ENCODE measurements around the gene SATB2.

Gene SATB2

DNA sequence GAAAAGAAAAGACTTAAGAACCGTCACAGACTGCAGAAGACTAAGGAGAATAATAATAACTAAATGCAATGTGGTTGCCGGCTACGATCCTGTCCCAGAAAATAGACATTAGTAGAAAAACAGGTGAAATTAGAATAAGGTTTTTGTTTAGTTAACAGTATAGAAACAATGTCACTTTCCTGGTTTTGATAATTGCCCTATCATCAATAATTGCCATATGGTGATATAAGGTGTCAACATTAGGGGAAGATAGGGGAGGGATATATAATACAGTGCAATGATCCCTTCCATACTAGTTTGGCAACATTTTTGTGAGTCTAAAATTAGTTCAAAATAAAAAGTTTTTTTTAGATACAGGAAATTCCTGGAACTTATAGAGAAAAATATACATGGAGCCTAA, 144.8 kb downstream of the SATB2 start:
- TF ChIP-seq, protein P1, sequence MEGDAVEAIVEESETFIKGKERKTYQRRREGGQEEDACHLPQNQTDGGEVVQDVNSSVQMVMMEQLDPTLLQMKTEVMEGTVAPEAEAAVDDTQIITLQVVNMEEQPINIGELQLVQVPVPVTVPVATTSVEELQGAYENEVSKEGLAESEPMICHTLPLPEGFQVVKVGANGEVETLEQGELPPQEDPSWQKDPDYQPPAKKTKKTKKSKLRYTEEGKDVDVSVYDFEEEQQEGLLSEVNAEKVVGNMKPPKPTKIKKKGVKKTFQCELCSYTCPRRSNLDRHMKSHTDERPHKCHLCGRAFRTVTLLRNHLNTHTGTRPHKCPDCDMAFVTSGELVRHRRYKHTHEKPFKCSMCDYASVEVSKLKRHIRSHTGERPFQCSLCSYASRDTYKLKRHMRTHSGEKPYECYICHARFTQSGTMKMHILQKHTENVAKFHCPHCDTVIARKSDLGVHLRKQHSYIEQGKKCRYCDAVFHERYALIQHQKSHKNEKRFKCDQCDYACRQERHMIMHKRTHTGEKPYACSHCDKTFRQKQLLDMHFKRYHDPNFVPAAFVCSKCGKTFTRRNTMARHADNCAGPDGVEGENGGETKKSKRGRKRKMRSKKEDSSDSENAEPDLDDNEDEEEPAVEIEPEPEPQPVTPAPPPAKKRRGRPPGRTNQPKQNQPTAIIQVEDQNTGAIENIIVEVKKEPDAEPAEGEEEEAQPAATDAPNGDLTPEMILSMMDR (IDR thresholded peaks at IDR 0.05; ENCODE audit: control insufficient read depth, extremely low read depth, insufficient read depth): no peak
- DNase-seq (ENCODE audit: low read depth): no peak
- no peak overlapping the region for H3K4me3 ChIP-seq (ENCODE audit: low read depth, low read length)

DNA sequence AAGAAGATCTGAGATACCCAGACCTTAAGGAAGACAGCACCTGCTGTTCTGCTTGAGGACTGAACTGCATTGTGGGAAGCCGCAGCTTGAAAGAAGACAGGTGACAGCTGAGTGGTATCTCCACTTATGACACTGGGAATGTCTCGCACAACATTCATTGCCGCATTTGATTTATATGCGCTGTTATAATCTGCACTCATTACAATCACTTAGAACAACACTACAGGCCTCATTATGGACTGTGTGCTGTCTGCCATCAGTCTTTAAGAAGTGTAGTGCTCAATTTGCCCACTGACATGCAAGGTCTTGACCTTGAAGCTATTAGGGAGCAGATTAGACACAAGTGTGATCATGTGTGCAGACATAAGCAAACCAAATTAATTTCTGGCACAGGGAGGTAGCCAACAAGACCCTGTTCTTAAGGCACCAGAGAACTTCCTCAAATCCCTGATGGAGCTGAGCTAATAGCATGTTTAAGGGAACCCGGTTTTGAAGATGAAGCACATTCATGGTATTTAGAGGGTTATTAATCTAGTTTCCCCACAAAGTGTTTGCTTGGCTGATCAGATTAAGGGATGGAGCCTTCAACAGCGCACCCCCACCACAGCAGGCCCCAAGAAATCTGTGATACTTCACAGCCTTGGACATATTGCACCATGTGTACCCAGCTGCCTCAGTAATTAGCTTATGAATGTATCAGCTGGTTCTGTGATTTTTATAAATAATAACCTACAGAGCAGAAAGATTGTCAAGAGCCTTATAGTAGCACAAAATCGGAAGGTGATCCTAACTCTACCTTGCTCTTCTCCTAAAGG, 146.8 kb downstream of the SATB2 start:
- TF ChIP-seq, protein P1 (IDR thresholded peaks at IDR 0.05; ENCODE audit: control insufficient read depth, extremely low read depth, insufficient read depth): no peak
- DNase-seq (ENCODE audit: low read depth): no peak
- no peak overlapping the region for H3K4me3 ChIP-seq (ENCODE audit: low read depth, low read length)

DNA sequence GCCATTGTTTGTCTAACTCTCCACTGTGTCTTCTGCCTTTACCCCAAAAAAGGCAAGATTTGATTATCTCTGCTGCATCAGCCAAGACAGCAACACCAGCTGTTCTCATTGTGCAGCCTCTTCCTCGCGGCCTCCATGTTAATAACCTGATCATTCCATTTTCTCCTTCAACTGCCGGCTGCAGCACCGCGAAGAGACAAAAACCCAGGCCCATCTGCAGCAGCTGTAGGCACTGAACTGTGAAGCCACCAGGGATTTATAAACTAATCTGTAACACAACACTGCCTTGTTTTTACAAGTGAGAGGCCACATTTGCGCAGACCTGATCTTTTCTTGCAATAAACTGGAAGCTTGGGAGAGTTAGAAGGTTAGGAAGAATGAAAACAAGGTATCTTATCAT, 147.8 kb downstream of the SATB2 start:
- TF ChIP-seq, protein P1 (IDR thresholded peaks at IDR 0.05; ENCODE audit: control insufficient read depth, extremely low read depth, insufficient read depth): no peak
- no peak for DNase-seq (ENCODE audit: low read depth)
- H3K4me3 ChIP-seq (ENCODE audit: low read depth, low read length): no peak overlapping the region

DNA sequence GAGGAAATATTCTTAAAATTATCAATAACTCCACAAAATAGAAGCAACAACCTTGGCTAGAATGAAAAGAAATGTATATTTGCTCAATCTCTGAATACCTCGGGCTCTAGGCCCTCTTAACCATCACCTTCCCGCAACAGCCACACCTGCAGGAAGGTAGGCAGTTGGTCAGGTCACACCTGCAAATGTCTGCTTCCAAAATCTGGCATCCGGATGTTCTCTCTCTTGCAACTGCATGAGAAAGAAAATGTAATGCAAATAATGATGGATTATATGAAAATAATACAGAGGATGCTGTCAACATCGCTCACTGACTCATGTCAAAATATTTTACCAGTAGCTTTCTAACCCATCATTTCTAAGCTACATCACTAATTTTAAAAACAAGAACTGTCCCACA, 148.3 kb downstream of the SATB2 start:
- TF ChIP-seq, protein P1 (IDR thresholded peaks at IDR 0.05; ENCODE audit: control insufficient read depth, extremely low read depth, insufficient read depth): no peak
- DNase-seq (ENCODE audit: low read depth): no peak
- H3K4me3 ChIP-seq (ENCODE audit: low read depth, low read length): no peak overlapping the region

DNA sequence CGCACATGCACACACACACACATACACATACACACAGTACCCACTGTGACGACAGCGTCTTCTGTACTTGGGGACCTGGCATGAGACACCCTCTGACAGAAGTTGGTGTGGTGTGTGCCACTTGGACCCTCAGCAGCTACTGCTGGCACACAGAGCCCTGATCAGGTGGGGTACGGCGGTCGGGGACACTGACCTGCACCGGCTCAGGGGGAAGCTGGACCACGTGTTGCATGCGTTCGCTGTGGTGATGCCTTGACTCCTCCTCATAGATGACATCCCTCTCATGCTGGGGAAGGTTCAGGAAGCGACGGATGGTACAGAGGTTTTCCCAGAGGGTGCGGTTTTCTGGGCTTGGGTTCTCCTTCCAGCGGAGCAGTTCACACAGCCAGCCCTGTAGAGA, 149.2 kb downstream of the SATB2 start:
- H3K4me3 ChIP-seq (ENCODE audit: low read depth, low read length): no peak overlapping the region
- TF ChIP-seq, protein P1 (IDR thresholded peaks at IDR 0.05; ENCODE audit: control insufficient read depth, extremely low read depth, insufficient read depth): no peak
- no peak for DNase-seq (ENCODE audit: low read depth)

DNA sequence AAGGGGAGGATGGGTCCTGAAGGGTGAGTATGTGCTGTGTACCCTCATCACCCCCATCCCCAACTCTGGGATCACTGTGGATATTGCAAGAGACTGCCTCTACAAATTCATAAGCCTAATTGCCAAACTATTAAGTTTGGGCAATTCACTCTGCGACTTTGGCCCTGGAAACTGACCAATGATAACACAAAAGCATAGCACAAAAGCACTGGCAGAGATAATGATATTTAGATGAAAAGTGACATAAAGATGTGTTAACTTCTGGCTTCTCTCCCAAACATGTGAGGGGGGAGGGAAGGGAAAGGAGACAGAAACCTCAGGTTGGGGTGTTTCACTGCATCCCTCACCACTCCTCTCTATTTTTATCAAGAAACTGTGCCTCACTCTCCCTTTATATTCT, 150.3 kb downstream of the SATB2 start:
- no peak overlapping the region for H3K4me3 ChIP-seq (ENCODE audit: low read depth, low read length)
- DNase-seq (ENCODE audit: low read depth): no peak
- TF ChIP-seq, protein P1 (IDR thresholded peaks at IDR 0.05; ENCODE audit: control insufficient read depth, extremely low read depth, insufficient read depth): no peak

DNA sequence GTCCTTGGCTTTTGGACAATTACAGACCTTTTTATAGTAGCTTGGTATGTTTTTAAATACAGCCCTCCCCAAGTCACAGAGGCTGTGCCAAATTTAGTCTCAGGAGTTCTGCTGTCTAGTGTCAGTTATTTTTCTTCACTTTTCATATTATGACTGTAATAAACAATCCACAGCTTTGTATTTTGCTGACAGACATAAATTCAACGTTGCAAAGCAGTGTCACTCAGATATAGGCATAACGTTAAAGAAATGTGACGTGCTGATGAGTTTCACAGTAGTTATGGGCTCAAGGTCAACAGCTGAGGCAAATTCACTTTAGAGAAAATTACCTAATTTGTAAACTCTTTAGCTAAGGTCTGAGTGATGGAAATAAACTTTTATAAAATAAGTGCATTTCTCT, 151.6 kb downstream of the SATB2 start:
- no peak overlapping the region for H3K4me3 ChIP-seq (ENCODE audit: low read depth, low read length)
- TF ChIP-seq, protein P1 (IDR thresholded peaks at IDR 0.05; ENCODE audit: control insufficient read depth, extremely low read depth, insufficient read depth): no peak
- no peak for DNase-seq (ENCODE audit: low read depth)
